Ascending aorta (tissue), 2 donors: ENCODE measurements around the gene APLP2. TPM values are rescaled to one million over a fixed set of nuclear protein-coding genes. Genes with fewer than 3 reads are reported as not detected.
A peak's percentile ranks its signal among the peaks of the same experiment; 100 is the strongest.

Source experiments
- DNase-seq, 2 donors: peaks; one replicate each; pipeline ENCODE4 v3.0.0-alpha.2; 2019; ENCODE audit warnings: low spot score in 2 of 2
- H3K27ac ChIP-seq, 2 donors: fragments of 200-600 bp; sonication (generic); one replicate each; pipeline ENCODE4 v1.5.1; 2016 to 2017; ENCODE audit warnings: mild to moderate bottlenecking in 1 of 2
- H3K27me3 ChIP-seq: fragments of 200-600 bp; sonication (generic); one replicate; pipeline ENCODE4 v1.5.1; 2017
- H3K36me3 ChIP-seq, 2 donors: fragments of 200-600 bp; sonication (generic); one replicate each; pipeline ENCODE4 v1.5.1; 2016
- H3K4me1 ChIP-seq, 2 donors: fragments of 200-600 bp; sonication (generic); one replicate each; pipeline ENCODE4 v1.5.1; 2016 to 2017; ENCODE audit warnings: mild to moderate bottlenecking in 1 of 2
- H3K4me3 ChIP-seq, 2 donors: fragments of 200-600 bp; sonication (generic); one replicate each; pipeline ENCODE4 v1.5.1; 2016 to 2017; ENCODE audit warnings: mild to moderate bottlenecking in 1 of 2
- H3K9me3 ChIP-seq, 2 donors: fragments of 200-600 bp; sonication (generic); one replicate each; pipeline ENCODE4 v1.5.1; 2016
- CTCF ChIP-seq, 3 experiments: fragments of 200-600 bp in 2 of 3; fragments of 450-650 bp in 1 of 3; sonication (generic) in 2 of 3; IDR thresholded peaks; one replicate each; pipeline ENCODE4 v1.5.1; 2016 to 2019; ENCODE audit warnings: antibody characterized with exemption in 3 of 3, mild to moderate bottlenecking in 1 of 3, moderate library complexity in 1 of 3
- intact Hi-C: fragments of 100-400 bp; cut with DNase I; formaldehyde crosslinking; loops from one replicate; pipeline ENCODE4 v1.15.1; 2023
- total RNA-seq: library from RNA; depleted of rRNA; stranded (reverse); fragments of >200 nt; gene quantifications from one replicate; pipeline ENCODE4 v1.1.0, GENCODE V29; 2016

Gene APLP2
- total RNA-seq, 1 donor from 2014 or later, result 216 TPM

GRCh38 chr11:130159657-130160497 is 90.2 kb downstream of the APLP2 start, which contains the start of gene ST14:
Gene ST14, plus strand, starts transcription at chr11:130159782. Its CDS starts 198 bp downstream, at chr11:130159980.
- Histone ChIP-seq H3K27ac (no peak within 1 kb of the TSS), H3K4me3 (peak within 1 kb of the TSS; percentile 47 to 51), H3K27me3 (no peaks in the 10 kb centered on the region), H3K36me3 (no peaks in the 10 kb centered on the region), H3K4me1 (peaks cover 0 to 4% of the 10 kb centered on the region in 2 donors), H3K9me3 (no peaks in the 10 kb centered on the region)
- intact Hi-C loops, result no loop called here
- DNase-seq, result no peak
- no peak for TF ChIP-seq CTCF (IDR thresholded peaks at IDR 0.05)

GRCh38 chr11:130160498-130161155 is 90.9 kb downstream of the APLP2 start:
- Histone ChIP-seq H3K4me3 (peak overlapping the region; percentile 47 to 51), H3K9me3 (no peaks in the 10 kb centered on the region), H3K27ac (no peak overlapping the region), H3K27me3 (no peaks in the 10 kb centered on the region), H3K36me3 (no peaks in the 10 kb centered on the region), H3K4me1 (peaks cover 0 to 4% of the 10 kb centered on the region in 2 donors)
- DNase-seq, result no peak
- intact Hi-C loops, result no loop called here
- TF ChIP-seq CTCF (IDR thresholded peaks at IDR 0.05), result no peak

GRCh38 chr11:130161441-130162145 is 91.9 kb downstream of the APLP2 start:
- intact Hi-C loops, result no loop called here
- peaks cover 0 to 4% of the 10 kb centered on the region in 2 donors for H3K4me1 ChIP-seq
- H3K36me3 ChIP-seq, result no peaks in the 10 kb centered on the region
- H3K27me3 ChIP-seq, result no peaks in the 10 kb centered on the region
- DNase-seq, result no peak
- no peaks in the 10 kb centered on the region for H3K9me3 ChIP-seq
- no peak overlapping the region for H3K4me3 ChIP-seq
- H3K27ac ChIP-seq, result no peak overlapping the region
- no peak for TF ChIP-seq CTCF (IDR thresholded peaks at IDR 0.05)

- no peak for TF ChIP-seq CTCF (IDR thresholded peaks at IDR 0.05)
- H3K27me3 ChIP-seq, result no peaks in the 10 kb centered on the region
These were observed 93.0 kb downstream of the APLP2 start for GRCh38 chr11:130162733-130163132.

GRCh38 chr11:130163346-130164220 is 93.9 kb downstream of the APLP2 start:
- Histone ChIP-seq H3K27ac (no peak overlapping the region), H3K4me3 (no peak overlapping the region), H3K4me1 (peaks cover 0 to 4% of the 10 kb centered on the region in 2 donors), H3K27me3 (no peaks in the 10 kb centered on the region), H3K36me3 (no peaks in the 10 kb centered on the region), H3K9me3 (no peaks in the 10 kb centered on the region)
- intact Hi-C loops, result no loop called here
- DNase-seq, result no peak
- no peak for TF ChIP-seq CTCF (IDR thresholded peaks at IDR 0.05)

More at GRCh38 chr11:130162733-130163132, 93.0 kb downstream of the APLP2 start:
- Histone ChIP-seq H3K9me3 (no peaks in the 10 kb centered on the region), H3K36me3 (no peaks in the 10 kb centered on the region), H3K27ac (no peak overlapping the region), H3K4me3 (no peak overlapping the region), H3K4me1 (peaks cover 0 to 4% of the 10 kb centered on the region in 2 donors)
- intact Hi-C loops, result no loop called here
- DNase-seq, result no peak
